GM21515 (cell line): Measurements from ENCODE around the gene ATP11A.

Experiments
- ATAC-seq: cut with Tn5 transposase; IDR thresholded peaks from one replicate; pipeline ENCODE4 v1.9.1; 2021; ENCODE audit not compliant: unreplicated experiment

Gene ATP11A

GRCh38 chr13:112917056-112917664 lies 227.3 kb downstream of the ATP11A start:
- no peak for ATAC-seq

GRCh38 chr13:112917737-112918136 lies 227.9 kb downstream of the ATP11A start:
- ATAC-seq: no peak

- no peak for ATAC-seq
These were observed 228.4 kb downstream of the ATP11A start for GRCh38 chr13:112918266-112918665.

GRCh38 chr13:112918746-112919145 lies 228.9 kb downstream of the ATP11A start:
- ATAC-seq: no peak

GRCh38 chr13:112923962-112924361 lies 234.1 kb downstream of the ATP11A start:
- ATAC-seq: no peak

- ATAC-seq: no peak
These were observed 234.5 kb downstream of the ATP11A start for GRCh38 chr13:112924365-112924764.

- ATAC-seq: no peak
These were observed 236.2 kb downstream of the ATP11A start for GRCh38 chr13:112926003-112926402.

- no peak for ATAC-seq
These were observed 237.2 kb downstream of the ATP11A start for GRCh38 chr13:112926993-112927392.

- ATAC-seq: no peak
These were observed 238.5 kb downstream of the ATP11A start for GRCh38 chr13:112928020-112928971.

GRCh38 chr13:112928972-112929782 lies 239.3 kb downstream of the ATP11A start:
- ATAC-seq: no peak

- ATAC-seq: no peak
These were observed 239.9 kb downstream of the ATP11A start for GRCh38 chr13:112929783-112930055.

- no peak for ATAC-seq
These were observed 240.4 kb downstream of the ATP11A start for GRCh38 chr13:112930192-112930591.

- no peak for ATAC-seq
These were observed 241.4 kb downstream of the ATP11A start for GRCh38 chr13:112931028-112931934.

- ATAC-seq: no peak
These were observed 243.1 kb downstream of the ATP11A start for GRCh38 chr13:112932971-112933370.

GRCh38 chr13:112933649-112934048 lies 243.8 kb downstream of the ATP11A start:
- no peak for ATAC-seq

- ATAC-seq: no peak
These were observed 244.2 kb downstream of the ATP11A start for GRCh38 chr13:112934078-112934477.
